ENCODE data around the gene CFAP46.

CFAP46 gene

DNA sequence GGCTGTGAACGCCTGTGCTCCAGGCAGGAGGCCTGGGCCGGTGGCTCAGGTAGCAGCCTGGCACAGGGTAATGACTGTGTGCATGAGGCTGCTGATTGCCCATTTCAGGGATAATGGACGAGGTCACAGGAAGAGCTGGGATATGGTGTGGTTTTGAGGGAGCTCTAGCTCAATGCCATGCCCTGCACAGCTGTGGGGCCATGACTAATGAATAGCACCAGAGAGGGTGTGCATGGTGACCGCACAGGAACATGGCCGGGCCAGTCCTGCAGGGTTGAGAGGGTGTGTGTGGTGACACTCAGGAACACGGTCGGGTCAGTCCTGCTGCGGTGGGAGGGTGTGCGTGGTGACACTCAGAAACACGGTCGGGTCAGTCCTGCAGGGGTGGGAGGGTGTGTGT is 178.3 kb downstream of the CFAP46 start:
- DNase-seq: no peak

DNA sequence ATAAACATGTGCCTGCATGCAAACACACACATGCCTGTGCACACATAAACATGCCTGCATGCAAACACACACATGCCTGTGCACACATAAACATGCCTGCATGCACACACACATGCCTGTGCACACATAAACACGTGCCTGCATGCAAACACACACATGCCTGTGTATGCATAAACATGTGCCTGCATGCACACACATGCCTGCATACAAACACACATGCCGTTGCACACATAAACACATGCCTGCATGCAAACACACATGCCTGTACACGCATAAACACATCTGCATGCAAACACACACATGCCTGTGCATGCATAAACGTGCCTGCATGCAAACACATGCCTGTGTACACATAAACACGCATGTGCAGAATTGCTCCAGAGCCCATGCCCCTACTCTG is 178.8 kb downstream of the CFAP46 start:
- no peak for DNase-seq

- DNase-seq: no peak
Observed at GRCh38 chr10:132762267-132762666, 180.1 kb downstream of the CFAP46 start.

- DNase-seq: no peak
Observed at GRCh38 chr10:132761395-132762060, 180.8 kb downstream of the CFAP46 start.

DNA sequence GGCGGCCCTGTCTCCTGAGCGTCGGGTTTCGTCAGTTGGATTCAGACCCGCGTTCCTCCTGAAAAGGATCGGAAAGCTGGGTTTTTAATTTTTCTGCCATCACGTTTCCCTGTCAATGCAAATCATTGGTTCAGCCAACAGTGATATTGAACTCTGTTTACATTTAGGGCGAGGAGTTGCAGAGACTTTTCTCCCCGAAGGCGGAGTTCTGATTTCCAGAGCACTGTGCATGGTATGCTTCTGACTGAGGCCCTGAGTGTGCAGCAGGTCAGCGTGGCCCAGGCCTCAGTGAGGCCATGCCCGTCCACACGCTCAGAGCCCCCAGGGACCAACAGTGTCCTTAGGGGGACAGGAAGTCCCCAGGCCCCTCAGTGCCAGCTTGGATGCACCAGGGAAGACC is 183.5 kb downstream of the CFAP46 start:
- no peak for DNase-seq
